ENCODE results near the gene AGT.
"Not testable (repeated sequence)": the region's sequence is repeated elsewhere in the genome, so short reads cannot be mapped to it uniquely, and the experiment has no call there.

The AGT gene

GRCh38 chr1:230701434-230701833 lies 12.5 kb downstream of the AGT start:
- TF ChIP-seq POLR2AphosphoS5 (IDR thresholded peaks at IDR 0.05; ENCODE audit: low read depth) = no peak
- TF ChIP-seq CTCF (IDR thresholded peaks at IDR 0.05; ENCODE audit: insufficient read depth, low read length) = no peak
- TF ChIP-seq GABPA (IDR thresholded peaks at IDR 0.05; ENCODE audit: low read depth) = no peak
- TF ChIP-seq SPI1 (IDR thresholded peaks at IDR 0.05; ENCODE audit: borderline replicate concordance, low read depth) = no peak
- TF ChIP-seq REST (IDR thresholded peaks at IDR 0.05; ENCODE audit: insufficient replicate concordance, low read depth) = no peak
- H3K27me3 ChIP-seq (ENCODE audit: insufficient read depth, poor library complexity, severe bottlenecking) = no peaks in the 10 kb centered on the region
- DNase-seq (ENCODE audit: low read depth in 1 of 2, low spot score in 1 of 2) = no peak
- no peak overlapping the region for H3K27ac ChIP-seq (replicated peaks)
- no peak overlapping the region for H3K4me3 ChIP-seq (replicated peaks; ENCODE audit: insufficient read depth, low read length)

- H3K4me3 ChIP-seq (replicated peaks; ENCODE audit: insufficient read depth, low read length) = no peak overlapping the region
- no peak for TF ChIP-seq POLR2AphosphoS5 (IDR thresholded peaks at IDR 0.05; ENCODE audit: low read depth)
- TF ChIP-seq CTCF (IDR thresholded peaks at IDR 0.05; ENCODE audit: insufficient read depth, low read length) = no peak
- no peak for TF ChIP-seq GABPA (IDR thresholded peaks at IDR 0.05; ENCODE audit: low read depth)
- no peak for TF ChIP-seq REST (IDR thresholded peaks at IDR 0.05; ENCODE audit: insufficient replicate concordance, low read depth)
- TF ChIP-seq SPI1 (IDR thresholded peaks at IDR 0.05; ENCODE audit: borderline replicate concordance, low read depth) = no peak
- H3K27me3 ChIP-seq (ENCODE audit: insufficient read depth, poor library complexity, severe bottlenecking) = no peaks in the 10 kb centered on the region
These were observed 13.8 kb downstream of the AGT start for GRCh38 chr1:230700132-230700531.

GRCh38 chr1:230699716-230700115 lies 14.2 kb downstream of the AGT start:
- Histone ChIP-seq H3K27ac (replicated peaks) (no peak overlapping the region), H3K4me3 (replicated peaks; ENCODE audit: insufficient read depth, low read length) (no peak overlapping the region), H3K27me3 (ENCODE audit: insufficient read depth, poor library complexity, severe bottlenecking) (no peaks in the 10 kb centered on the region)
- DNase-seq (ENCODE audit: low read depth in 1 of 2, low spot score in 1 of 2) = no peak
- TF ChIP-seq REST (IDR thresholded peaks at IDR 0.05; ENCODE audit: insufficient replicate concordance, low read depth) (no peak), POLR2AphosphoS5 (IDR thresholded peaks at IDR 0.05; ENCODE audit: low read depth) (no peak), SPI1 (IDR thresholded peaks at IDR 0.05; ENCODE audit: borderline replicate concordance, low read depth) (no peak), GABPA (IDR thresholded peaks at IDR 0.05; ENCODE audit: low read depth) (no peak)

More at GRCh38 chr1:230700132-230700531, 13.8 kb downstream of the AGT start:
- H3K27ac ChIP-seq (replicated peaks) = no peak overlapping the region
- DNase-seq (ENCODE audit: low read depth in 1 of 2, low spot score in 1 of 2) = no peak

GRCh38 chr1:230698964-230699363 lies 15.0 kb downstream of the AGT start:
- not testable (repeated sequence) for H3K4me3 ChIP-seq (replicated peaks; ENCODE audit: insufficient read depth, low read length); DNase-seq (ENCODE audit: low read depth in 1 of 2, low spot score in 1 of 2); H3K27me3 ChIP-seq (ENCODE audit: insufficient read depth, poor library complexity, severe bottlenecking); H3K27ac ChIP-seq (replicated peaks)

Data from HL-60 (cell line).